K562 (cell line): ENCODE data around the gene KLK13. TPM values are rescaled to one million over a fixed set of nuclear protein-coding genes. Genes with fewer than 3 reads are reported as not detected.

Experiments
- ATAC-seq: fragments of 200-7000 bp; cut with Tn5 transposase; 3 replicates; pipeline ENCODE4 v1.9.1; 2020; ENCODE audit warnings: moderate library complexity
- BruUV-seq: library from RNA; stranded (reverse); fragments of 400-500 nt; replicated peaks from 2 replicates; lab custom pipeline; 2021; lab: Mats Ljungman, UMichigan
- CTCF ChIA-PET: fragments of 300-600 bp; formaldehyde crosslinking; extraction: SDS; loops from one replicate; lab custom pipeline; 2021; ENCODE audit warnings: low intra/inter-chr PET ratio; lab: Yijun Ruan, JAX
- POLR2A ChIA-PET: fragments of 300-600, 350-650 bp; sonication (Branson Sonifier 250); formaldehyde crosslinking; extraction: SDS; loops from one replicate; lab custom pipeline; 2021; ENCODE audit warnings: antibody characterized with exemption, inconsistent platforms; lab: Yijun Ruan, JAX
- DNase-seq, 4 experiments: peaks; one replicate each; pipeline versions ENCODE4 v3.0.0 to v3.0.0-alpha.2; 2011 to 2018; ENCODE audit warnings: low spot score in 3 of 4, mixed read lengths in 3 of 4; ENCODE audit errors: extremely low read depth in 1 of 4
- FAIRE-seq: peaks from 2 replicates; lab custom pipeline; 2011; peaks lifted over from hg19 to GRCh38; lab: Jason Lieb, UNC
- H2AFZ ChIP-seq: 2 replicates; pipeline ENCODE4 v1.6.0; 2011; ENCODE audit warnings: low read depth, low read length, control low read depth, inconsistent platforms
- H3K27ac ChIP-seq: fragments of 200-600 bp; 3 replicates; pipeline ENCODE4 v1.8.0; 2011; ENCODE audit warnings: low read depth, mild to moderate bottlenecking, control low read depth, inconsistent platforms, low read length, moderate library complexity, mixed read lengths; ENCODE audit errors: extremely low read depth
- H3K27me3 ChIP-seq, 2 experiments: fragments of 300-600 bp in 1 of 2; 2 replicates in 1 of 2; 3 replicates in 1 of 2; pipeline versions ENCODE4 v1.6.0 to v1.8.0; 2011; ENCODE audit warnings: inconsistent platforms in 2 of 2, low read length in 2 of 2, mild to moderate bottlenecking in 1 of 2, mixed read lengths in 1 of 2, moderate library complexity in 1 of 2; ENCODE audit not compliant: control insufficient read depth in 2 of 2, insufficient read depth in 2 of 2
- H3K36me3 ChIP-seq: fragments of 300-600 bp; 3 replicates; pipeline ENCODE4 v1.8.0; 2011; ENCODE audit warnings: mild to moderate bottlenecking, low read length, inconsistent platforms; ENCODE audit not compliant: control insufficient read depth, insufficient read depth
- H3K4me1 ChIP-seq, 2 experiments: fragments of 200-600 bp in 1 of 2; replicated peaks in 1 of 2; 2 replicates in 1 of 2; 3 replicates in 1 of 2; pipeline versions ENCODE4 v1.5.1 to v1.8.0; 2011; ENCODE audit warnings: inconsistent platforms in 2 of 2, low read length in 2 of 2, mild to moderate bottlenecking in 1 of 2, mixed read lengths in 1 of 2, moderate library complexity in 1 of 2; ENCODE audit not compliant: control insufficient read depth in 2 of 2, insufficient read depth in 2 of 2
- H3K4me2 ChIP-seq: 2 replicates; pipeline ENCODE4 v1.6.1; 2011; ENCODE audit warnings: low read length, control low read depth, inconsistent platforms, mixed read lengths; ENCODE audit not compliant: insufficient read depth
- H3K4me3 ChIP-seq: fragments of 200-600 bp; sonication (generic), shearing (Covaris generic); 2 replicates; pipeline ENCODE4 v1.5.1; 2016; ENCODE audit warnings: control low read depth, inconsistent platforms
- H3K79me2 ChIP-seq: fragments of 200-600 bp; 3 replicates; pipeline ENCODE4 v1.8.0; 2011; ENCODE audit warnings: low read length, inconsistent platforms; ENCODE audit not compliant: control insufficient read depth, insufficient read depth
- H3K9ac ChIP-seq, 2 experiments: 2 replicates each; pipeline versions ENCODE4 v1.6.0 to v1.6.1; 2011; ENCODE audit warnings: low read depth in 2 of 2, low read length in 2 of 2, control low read depth in 1 of 2, inconsistent platforms in 1 of 2, mild to moderate bottlenecking in 1 of 2, mixed read lengths in 1 of 2; ENCODE audit not compliant: insufficient read depth in 1 of 2
- H3K9me1 ChIP-seq: one replicate; pipeline ENCODE4 v1.6.0; 2011; ENCODE audit warnings: inconsistent platforms, mild to moderate bottlenecking, low read length, moderate library complexity; ENCODE audit not compliant: control insufficient read depth, insufficient read depth
- H3K9me3 ChIP-seq: replicated peaks from 2 replicates; pipeline ENCODE4 v1.5.1; 2011; ENCODE audit warnings: low read depth, low read length, inconsistent platforms; ENCODE audit not compliant: control insufficient read depth, insufficient read depth
- H4K20me1 ChIP-seq: replicated peaks from 2 replicates; pipeline ENCODE4 v1.6.1; 2011; ENCODE audit warnings: low read length, inconsistent platforms, mixed read lengths; ENCODE audit not compliant: control insufficient read depth, insufficient read depth
- JUNB ChIP-seq: fragments of 450-650 bp; formaldehyde crosslinking; conservative IDR thresholded peaks from 2 replicates; pipeline ENCODE4 v1.4.0; 2020; ENCODE audit warnings: mild to moderate bottlenecking
- TCF7 ChIP-seq: sonication (generic); IDR thresholded peaks from 2 replicates; pipeline ENCODE4 v1.6.1; 2016; ENCODE audit warnings: antibody characterized with exemption, borderline replicate concordance
- ZNF449 ChIP-seq: fragments of 250-450 bp; sonication (Bioruptor Pico); IDR thresholded peaks from 2 replicates; pipeline ENCODE4 v1.8.0; 2022; ENCODE audit warnings: moderate library complexity, mild to moderate bottlenecking, inconsistent platforms
- ZNF511 ChIP-seq: sonication (generic); formaldehyde crosslinking; IDR thresholded peaks from 2 replicates; pipeline ENCODE4 v1.8.0; 2022; ENCODE audit warnings: mild to moderate bottlenecking, missing genetic modification reagents
- ZNF583 ChIP-seq: fragments of 250-450 bp; sonication (Bioruptor Pico); IDR thresholded peaks from 2 replicates; pipeline ENCODE4 v1.4.0; 2020
- ZSCAN29 ChIP-seq: fragments of 450-650 bp; IDR thresholded peaks from 2 replicates; pipeline ENCODE4 v1.6.1; 2017
- WGBS: fragments of 100-300 bp; shearing (Covaris generic); methylation state at CpG from one replicate; pipeline ENCODE4 v1.1.6; 2016; ENCODE audit warnings: low coverage, mixed read lengths; ENCODE audit not compliant: insufficient coverage; ENCODE audit errors: missing lambda C conversion rate; 5-methylcytosine and 5-hydroxymethylcytosine counted together
- in situ Hi-C: fragments of 300-500 bp; cut with MboI; formaldehyde crosslinking; loops from 4 replicates; pipeline ENCODE4 v1.15.0; 2018; ENCODE audit warnings: inconsistent platforms, mixed read lengths
- intact Hi-C: fragments of 100-400 bp; cut with micrococcal nuclease; formaldehyde crosslinking; loops from 2 replicates; pipeline ENCODE4 v1.14.2; 2022
- polyA plus RNA-seq, 8 experiments: library from polyadenylated mRNA; depleted of rRNA in 4 of 8; stranded (reverse) in 5 of 8; unstranded in 3 of 8; fragments of >200 nt; fragmentation: Nextera tagmentation in 2 of 8; fragmentation: Illumina TruSeq in 1 of 8; extraction: Ambion mirVana in 2 of 8; extraction: Trizol in 1 of 8; gene quantifications; 2 replicates each; pipeline versions ENCODE4 v1.2.1 to v1.2.3, GENCODE V29; 2011 to 2014; ENCODE audit warnings: inconsistent platforms in 1 of 8, missing spikeins in 1 of 8
- total RNA-seq, 7 experiments: library from RNA; depleted of rRNA in 6 of 7; stranded (reverse); fragments of >200 nt in 6 of 7; fragmentation: Illumina TruSeq in 2 of 7; extraction: Trizol in 2 of 7; gene quantifications; 2 replicates each; pipeline versions ENCODE4 v1.2.1 to v1.2.3, GENCODE V29; 2011 to 2021; ENCODE audit warnings: low replicate concordance in 1 of 7

KLK13 gene
- total and polyA plus RNA-seq, 9 of the 15 experiments (the other 6 are each of a cell fraction or from before 2014, with no cell fraction given): 0.72 to 9.0 (median 2.3) TPM

- BruUV-seq: no TSS peak
- Histone ChIP-seq H3K4me3 (no peak overlapping the region), H3K9ac (no peak overlapping the region), H3K79me2 (no peaks in the 10 kb centered on the region), H3K9me1 (no peaks in the 10 kb centered on the region), H3K9me3 (no peaks in the 10 kb centered on the region), H3K4me1 (no peaks in the 10 kb centered on the region), H2AFZ (no peak overlapping the region), H3K27me3 (peaks cover 8 to 53% of the 10 kb centered on the region in 2 experiments; a peak in 4 of 5 replicates), H3K27ac (no peak overlapping the region), H3K4me2 (no peak overlapping the region), H4K20me1 (peaks cover 2% of the 10 kb centered on the region; the same call in 1 of the 2 replicates), H3K36me3 (no peaks in the 10 kb centered on the region)
- intact Hi-C loops: no loop called here
- DNase-seq: no peak
- FAIRE-seq: no peak
- in situ Hi-C loops: no loop called here
- CTCF ChIA-PET: no interaction called here
- ATAC-seq: no peak
- POLR2A ChIA-PET: no interaction called here
- 0% methylated on average over 3 of the region's 4 CpGs for WGBS
- TF ChIP-seq ZSCAN29 (no peak), ZNF449 (CRISPR knock-in tag) (no peak), JUNB (no peak), TCF7 (no peak), ZNF583 (CRISPR knock-in tag) (no peak), ZNF511 (CRISPR knock-in tag) (no peak)
Measured at GRCh38 chr19:51010066-51010795, 54.7 kb downstream of the KLK13 start.
